ENCODE measurements around the gene TBC1D14.

- no peak for TF ChIP-seq CTCF (IDR thresholded peaks at IDR 0.05; ENCODE audit: low read depth, low read length)
- no peak for TF ChIP-seq EZH2phosphoT487 (IDR thresholded peaks at IDR 0.05; ENCODE audit: low read depth)
Measured at GRCh38 chr4:6989331-6989923, 79.8 kb downstream of the TBC1D14 start.
